ENCODE data around the gene ABLIM2.

The ABLIM2 gene

DNA sequence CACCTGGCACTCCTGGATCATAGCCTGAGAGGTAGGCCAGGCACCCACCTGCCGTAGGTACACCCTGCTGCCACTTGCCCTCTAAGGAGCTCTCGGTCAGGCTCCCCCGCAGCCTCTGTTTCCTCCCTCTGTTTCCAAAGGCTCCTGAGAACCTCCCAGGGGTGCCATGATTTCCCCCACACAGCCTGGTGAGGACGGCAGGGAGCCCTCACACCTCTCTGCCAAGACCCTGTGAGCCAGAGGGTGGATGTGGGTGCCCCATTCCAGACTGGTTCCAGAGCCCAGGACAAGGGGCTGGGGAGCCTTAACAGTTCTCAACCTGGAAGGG is 1.6 kb upstream of the ABLIM2 start:
- Histone ChIP-seq H3K9me3 (ENCODE audit: control insufficient read depth, low read length) (no peaks in the 10 kb centered on the region), H3K27me3 (ENCODE audit: control insufficient read depth, insufficient read depth, low read length) (peaks cover 14% of the 10 kb centered on the region), H3K4me1 (ENCODE audit: control insufficient read depth, insufficient read depth, low read length) (peaks cover 36% of the 10 kb centered on the region), H3K9ac (ENCODE audit: low read length) (no peak overlapping the region), H3K36me3 (ENCODE audit: control insufficient read depth, insufficient read depth, low read length) (no peaks in the 10 kb centered on the region), H3K4me3 (ENCODE audit: low read length) (no peak overlapping the region)

DNA sequence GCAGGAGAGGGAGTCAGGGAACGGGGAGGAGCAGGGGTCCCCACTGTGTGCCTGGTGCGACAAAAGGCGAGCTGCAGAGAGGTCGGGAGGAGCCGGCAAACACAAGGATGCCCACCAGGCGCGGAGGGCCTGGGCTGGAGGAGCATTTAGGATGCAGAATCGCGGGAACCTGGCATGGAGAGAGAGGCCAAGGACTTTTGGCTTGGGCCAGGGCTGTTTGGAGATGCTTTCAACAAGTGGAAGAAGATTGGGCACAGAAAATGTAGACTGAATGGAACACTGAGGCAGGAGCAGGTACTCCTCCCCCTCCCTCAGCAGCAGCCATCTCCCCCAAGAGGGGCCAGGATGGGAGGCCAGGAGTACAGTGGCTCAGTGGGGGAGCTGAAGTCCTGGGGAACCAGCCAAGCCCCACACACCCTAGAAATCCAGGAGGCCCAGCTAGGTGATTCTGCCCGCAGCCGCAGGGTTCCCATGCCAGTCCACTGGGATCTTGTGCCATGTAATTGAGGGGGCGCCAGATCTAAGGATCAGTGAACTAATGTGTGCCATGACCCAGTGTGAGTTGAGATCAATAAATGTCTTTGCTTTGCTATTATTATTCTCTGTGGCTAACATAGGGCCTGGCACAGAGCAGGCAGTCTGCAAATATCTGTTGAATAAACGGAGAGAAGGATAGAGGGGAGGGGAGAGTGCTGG is 1.1 kb upstream of the ABLIM2 start:
- H3K27me3 ChIP-seq (ENCODE audit: control insufficient read depth, insufficient read depth, low read length) = peaks cover 14% of the 10 kb centered on the region
- H3K4me3 ChIP-seq (ENCODE audit: low read length) = peak overlapping the region; percentile 93
- no peaks in the 10 kb centered on the region for H3K9me3 ChIP-seq (ENCODE audit: control insufficient read depth, low read length)
- H3K4me1 ChIP-seq (ENCODE audit: control insufficient read depth, insufficient read depth, low read length) = peaks cover 36% of the 10 kb centered on the region
- no peaks in the 10 kb centered on the region for H3K36me3 ChIP-seq (ENCODE audit: control insufficient read depth, insufficient read depth, low read length)
- peak overlapping the region; percentile 72 for H3K9ac ChIP-seq (ENCODE audit: low read length)

DNA sequence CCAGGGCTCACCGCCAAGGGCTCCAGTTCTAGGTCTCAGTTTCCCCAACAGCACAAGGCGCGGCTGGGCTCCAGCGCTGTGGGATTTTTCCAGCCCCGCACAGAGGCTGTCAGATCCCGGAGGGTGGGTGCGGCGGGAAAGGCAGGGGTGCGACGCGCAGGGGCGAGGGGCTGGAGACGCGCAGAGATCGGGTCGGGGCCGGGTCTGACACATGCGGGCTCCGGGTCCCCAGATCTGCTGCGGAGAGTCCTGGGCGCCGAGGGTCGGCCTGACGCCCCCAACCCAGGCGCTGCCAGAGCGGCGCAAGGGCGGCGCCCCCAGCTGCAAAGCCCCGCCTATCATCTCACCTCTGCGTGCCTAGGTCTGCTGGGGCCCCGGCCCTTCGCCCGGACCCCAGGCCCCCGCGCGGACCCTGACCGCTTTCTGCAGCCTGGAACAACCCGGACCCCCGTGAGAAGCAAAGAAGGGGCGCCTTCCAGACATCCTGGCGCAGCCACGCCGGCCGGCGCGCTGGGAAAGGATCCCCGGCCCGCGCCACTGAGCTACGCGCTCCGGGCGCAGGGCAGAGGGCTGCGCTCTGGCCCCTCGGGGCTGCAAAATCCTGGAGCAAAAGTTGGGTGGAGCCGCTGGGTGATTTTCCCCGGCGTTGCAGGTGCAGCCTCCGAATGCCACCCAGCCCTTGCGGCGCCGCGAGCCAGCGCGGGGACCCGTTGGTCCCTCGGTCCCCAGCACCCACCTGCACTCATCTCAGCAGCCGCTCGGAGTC is 486 bp downstream of the ABLIM2 start:
- no peaks in the 10 kb centered on the region for H3K36me3 ChIP-seq (ENCODE audit: control insufficient read depth, insufficient read depth, low read length)
- H3K9me3 ChIP-seq (ENCODE audit: control insufficient read depth, low read length) = no peaks in the 10 kb centered on the region
- peaks cover 13% of the 10 kb centered on the region for H3K27me3 ChIP-seq (ENCODE audit: control insufficient read depth, insufficient read depth, low read length)
- H3K4me1 ChIP-seq (ENCODE audit: control insufficient read depth, insufficient read depth, low read length) = peaks cover 29% of the 10 kb centered on the region
- peak overlapping the region; percentile 58 for H3K9ac ChIP-seq (ENCODE audit: low read length)
- peak overlapping the region; percentile 33 for H3K4me3 ChIP-seq (ENCODE audit: low read length)

DNA sequence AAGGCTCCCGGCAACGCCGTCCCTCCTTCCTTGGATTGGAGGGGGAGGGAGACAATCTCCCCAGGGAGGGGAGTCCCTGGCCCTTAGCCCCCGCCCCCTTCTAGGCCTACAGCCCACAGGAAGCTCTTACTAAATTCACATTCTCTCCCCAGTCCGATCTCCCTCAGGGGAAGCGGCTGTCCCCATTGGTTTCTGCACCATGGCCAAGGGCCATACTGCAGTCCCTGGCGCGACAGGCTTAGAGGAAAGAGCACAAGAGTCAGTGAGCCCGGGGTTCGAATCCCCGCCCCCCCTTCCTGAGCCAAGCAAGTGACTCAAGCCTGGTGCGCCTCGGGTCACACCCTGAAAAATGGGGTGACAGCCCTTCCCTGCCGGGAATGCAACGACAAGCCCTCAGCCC is 1.1 kb downstream of the ABLIM2 start:
- Histone ChIP-seq H3K4me1 (ENCODE audit: control insufficient read depth, insufficient read depth, low read length) (peaks cover 29% of the 10 kb centered on the region), H3K36me3 (ENCODE audit: control insufficient read depth, insufficient read depth, low read length) (no peaks in the 10 kb centered on the region), H3K27me3 (ENCODE audit: control insufficient read depth, insufficient read depth, low read length) (peaks cover 10% of the 10 kb centered on the region), H3K9me3 (ENCODE audit: control insufficient read depth, low read length) (no peaks in the 10 kb centered on the region), H3K4me3 (ENCODE audit: low read length) (no peak overlapping the region), H3K9ac (ENCODE audit: low read length) (peak overlapping the region; percentile 58)

DNA sequence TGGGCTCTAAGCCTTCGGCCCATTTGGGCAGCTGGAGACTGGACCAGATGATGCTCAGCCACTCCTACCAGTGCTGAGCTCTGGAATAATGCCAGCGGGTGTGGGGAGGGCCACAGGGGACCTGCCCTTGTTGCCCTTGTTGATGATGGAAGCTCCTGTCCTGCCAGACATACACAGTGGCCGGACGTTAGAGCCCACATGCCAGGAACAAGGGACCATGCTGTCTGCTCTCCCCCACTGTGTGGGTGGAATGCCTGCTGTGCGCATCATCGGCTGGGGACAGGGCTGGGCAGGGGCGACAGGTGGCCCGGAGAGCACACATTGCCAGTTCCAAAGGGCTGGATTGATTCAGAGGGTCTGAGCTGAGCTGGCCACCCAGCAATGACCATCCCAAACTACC is 2.0 kb downstream of the ABLIM2 start:
- Histone ChIP-seq H3K36me3 (ENCODE audit: control insufficient read depth, insufficient read depth, low read length) (no peaks in the 10 kb centered on the region), H3K9me3 (ENCODE audit: control insufficient read depth, low read length) (no peaks in the 10 kb centered on the region), H3K4me1 (ENCODE audit: control insufficient read depth, insufficient read depth, low read length) (peaks cover 29% of the 10 kb centered on the region), H3K4me3 (ENCODE audit: low read length) (no peak overlapping the region), H3K27me3 (ENCODE audit: control insufficient read depth, insufficient read depth, low read length) (peaks cover 10% of the 10 kb centered on the region), H3K9ac (ENCODE audit: low read length) (no peak overlapping the region)

DNA sequence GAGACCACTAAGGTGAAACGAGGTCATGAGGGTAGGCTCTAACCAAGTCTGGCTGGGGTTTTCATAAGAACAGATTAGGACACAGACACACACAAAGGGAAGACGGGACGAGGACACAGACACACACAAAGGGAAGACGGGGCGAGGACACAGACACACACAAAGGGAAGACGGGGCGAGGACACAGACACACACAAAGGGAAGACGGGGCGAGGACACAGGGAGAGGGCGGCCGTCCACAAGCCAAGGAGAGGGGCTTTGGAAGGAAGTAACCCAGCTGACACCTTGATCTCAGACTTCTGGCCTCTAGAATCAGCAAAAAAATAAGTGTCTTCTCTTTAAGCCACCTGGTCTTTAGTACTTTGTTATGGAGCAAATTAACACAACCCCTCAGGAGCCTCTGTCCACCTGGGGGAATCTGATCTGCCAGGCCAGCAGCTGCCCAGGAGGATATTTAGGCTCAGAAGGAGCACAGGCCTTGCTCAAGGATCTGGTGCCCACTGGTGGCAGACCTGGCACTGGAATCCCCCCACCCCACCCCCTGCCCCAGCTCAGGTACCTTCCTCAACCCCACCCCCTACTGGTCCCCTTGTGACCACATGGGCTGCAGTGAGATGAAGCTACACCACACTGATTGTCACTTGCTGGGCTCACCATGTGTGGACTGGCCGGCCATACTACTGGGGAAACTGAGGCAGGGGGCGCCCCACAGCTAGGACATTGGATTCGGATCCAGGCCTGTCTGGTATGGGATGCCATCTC is 2.8 kb downstream of the ABLIM2 start:
- H3K9me3 ChIP-seq (ENCODE audit: control insufficient read depth, low read length) = no peaks in the 10 kb centered on the region
- H3K36me3 ChIP-seq (ENCODE audit: control insufficient read depth, insufficient read depth, low read length) = no peaks in the 10 kb centered on the region
- H3K9ac ChIP-seq (ENCODE audit: low read length) = no peak overlapping the region
- peaks cover 10% of the 10 kb centered on the region for H3K27me3 ChIP-seq (ENCODE audit: control insufficient read depth, insufficient read depth, low read length)
- peaks cover 29% of the 10 kb centered on the region for H3K4me1 ChIP-seq (ENCODE audit: control insufficient read depth, insufficient read depth, low read length)
- no peak overlapping the region for H3K4me3 ChIP-seq (ENCODE audit: low read length)

DNA sequence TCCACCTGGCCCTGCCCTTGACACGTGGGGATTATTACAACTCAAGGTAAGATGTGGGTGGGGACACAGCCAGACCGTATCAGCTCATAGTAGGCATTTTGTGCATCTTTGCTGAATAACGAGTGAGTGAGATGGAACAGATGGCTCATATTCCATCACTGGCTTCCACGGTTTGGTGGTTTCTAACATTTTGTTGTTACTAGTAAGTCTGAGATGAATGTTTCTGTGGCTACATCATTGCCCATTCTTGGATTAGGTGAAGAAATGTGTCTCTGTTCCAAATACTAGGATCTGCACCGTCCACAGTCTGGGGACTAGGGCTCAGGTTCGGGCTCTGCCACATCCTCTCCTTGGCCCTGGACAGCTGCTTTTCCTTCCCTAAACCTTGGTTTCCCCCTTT is 3.6 kb downstream of the ABLIM2 start:
- no peak overlapping the region for H3K4me3 ChIP-seq (ENCODE audit: low read length)
- no peak overlapping the region for H3K9ac ChIP-seq (ENCODE audit: low read length)
- H3K36me3 ChIP-seq (ENCODE audit: control insufficient read depth, insufficient read depth, low read length) = no peaks in the 10 kb centered on the region
- peaks cover 22% of the 10 kb centered on the region for H3K4me1 ChIP-seq (ENCODE audit: control insufficient read depth, insufficient read depth, low read length)
- no peaks in the 10 kb centered on the region for H3K9me3 ChIP-seq (ENCODE audit: control insufficient read depth, low read length)
- peaks cover 10% of the 10 kb centered on the region for H3K27me3 ChIP-seq (ENCODE audit: control insufficient read depth, insufficient read depth, low read length)

DNA sequence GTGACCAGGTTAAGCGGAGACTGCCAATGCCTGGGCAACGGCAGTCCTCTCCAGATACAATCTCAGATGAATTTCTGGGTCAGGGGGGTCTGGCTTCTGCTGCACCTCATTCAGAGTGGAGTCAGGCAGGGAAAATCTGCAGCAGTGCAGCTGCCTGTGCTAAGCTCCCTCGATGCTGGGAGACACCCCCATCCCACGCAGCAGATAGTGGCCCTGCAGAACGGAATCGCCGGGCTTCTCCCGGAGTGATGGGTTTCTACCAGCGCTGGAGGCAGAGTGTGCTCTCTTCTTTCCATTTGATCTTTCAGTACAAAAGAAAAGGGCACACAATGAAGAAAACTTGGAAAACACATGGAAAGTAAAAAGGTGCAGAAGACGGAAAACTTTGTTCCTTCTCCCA is 5.2 kb downstream of the ABLIM2 start:
- no peaks in the 10 kb centered on the region for H3K9me3 ChIP-seq (ENCODE audit: control insufficient read depth, low read length)
- no peak overlapping the region for H3K9ac ChIP-seq (ENCODE audit: low read length)
- H3K27me3 ChIP-seq (ENCODE audit: control insufficient read depth, insufficient read depth, low read length) = peaks cover 10% of the 10 kb centered on the region
- peaks cover 13% of the 10 kb centered on the region for H3K4me1 ChIP-seq (ENCODE audit: control insufficient read depth, insufficient read depth, low read length)
- H3K4me3 ChIP-seq (ENCODE audit: low read length) = no peak overlapping the region
- no peaks in the 10 kb centered on the region for H3K36me3 ChIP-seq (ENCODE audit: control insufficient read depth, insufficient read depth, low read length)

DNA sequence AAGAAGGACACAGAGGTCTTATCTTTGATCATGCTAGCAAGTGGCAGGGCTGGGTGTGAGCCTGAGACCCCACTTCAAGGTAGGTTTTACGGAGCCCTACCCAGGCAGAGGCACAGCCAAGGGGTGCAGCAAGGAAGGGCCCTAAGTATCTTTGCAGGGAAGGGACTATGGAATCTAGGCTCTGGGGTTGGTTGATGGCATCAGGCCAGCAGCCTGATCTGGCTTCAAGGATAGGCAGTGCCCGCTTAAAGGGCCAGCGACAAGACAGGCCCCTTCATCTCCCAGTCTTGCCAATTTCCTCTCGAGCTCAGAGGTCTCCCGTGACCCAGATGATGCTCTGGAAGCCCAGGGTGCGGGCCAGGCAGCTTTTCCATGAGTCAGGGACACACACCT is 5.8 kb downstream of the ABLIM2 start:
- H3K4me3 ChIP-seq (ENCODE audit: low read length) = no peak overlapping the region
- no peaks in the 10 kb centered on the region for H3K36me3 ChIP-seq (ENCODE audit: control insufficient read depth, insufficient read depth, low read length)
- H3K9me3 ChIP-seq (ENCODE audit: control insufficient read depth, low read length) = no peaks in the 10 kb centered on the region
- H3K4me1 ChIP-seq (ENCODE audit: control insufficient read depth, insufficient read depth, low read length) = peaks cover 9% of the 10 kb centered on the region
- H3K27me3 ChIP-seq (ENCODE audit: control insufficient read depth, insufficient read depth, low read length) = peaks cover 8% of the 10 kb centered on the region
- no peak overlapping the region for H3K9ac ChIP-seq (ENCODE audit: low read length)

DNA sequence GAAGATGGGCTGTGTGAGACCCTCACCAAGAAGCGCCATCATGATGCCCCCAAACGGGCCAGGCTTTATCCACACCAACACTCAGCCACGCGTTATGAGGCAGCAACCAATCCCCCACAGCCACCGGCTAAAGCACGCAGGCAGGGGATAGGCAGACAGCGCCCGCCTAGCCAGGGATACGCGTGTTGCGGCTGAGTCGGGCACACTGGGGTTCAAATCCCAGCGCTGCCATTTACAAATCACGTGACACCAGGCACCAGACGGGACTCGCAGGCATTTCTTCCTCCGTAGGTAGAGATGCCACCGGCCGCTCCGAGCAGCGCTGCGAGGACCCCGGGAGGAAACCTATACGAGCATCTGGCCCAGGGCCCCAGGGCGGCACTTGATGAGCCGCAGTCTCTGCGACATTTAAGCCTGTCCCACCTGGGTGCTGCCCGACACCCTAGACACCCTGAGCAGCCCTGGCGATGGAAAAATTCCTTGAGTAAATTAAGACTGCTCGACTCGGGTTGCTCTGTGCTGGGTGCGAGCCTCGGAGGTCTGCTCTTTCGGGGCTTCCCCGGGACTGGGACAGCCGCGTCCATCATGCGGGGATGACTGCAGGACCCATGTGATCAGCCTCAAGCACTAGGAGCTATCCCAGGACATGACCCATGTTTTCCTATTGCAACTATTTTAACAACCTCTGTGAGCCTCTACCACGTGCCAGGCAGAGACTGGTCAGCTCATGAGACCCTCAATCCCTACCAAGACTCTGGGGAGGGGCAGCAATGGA is 6.3 kb downstream of the ABLIM2 start:
- peaks cover 2% of the 10 kb centered on the region for H3K27me3 ChIP-seq (ENCODE audit: control insufficient read depth, insufficient read depth, low read length)
- H3K4me3 ChIP-seq (ENCODE audit: low read length) = no peak overlapping the region
- H3K36me3 ChIP-seq (ENCODE audit: control insufficient read depth, insufficient read depth, low read length) = no peaks in the 10 kb centered on the region
- no peaks in the 10 kb centered on the region for H3K9me3 ChIP-seq (ENCODE audit: control insufficient read depth, low read length)
- no peak overlapping the region for H3K9ac ChIP-seq (ENCODE audit: low read length)
- peaks cover 4% of the 10 kb centered on the region for H3K4me1 ChIP-seq (ENCODE audit: control insufficient read depth, insufficient read depth, low read length)

DNA sequence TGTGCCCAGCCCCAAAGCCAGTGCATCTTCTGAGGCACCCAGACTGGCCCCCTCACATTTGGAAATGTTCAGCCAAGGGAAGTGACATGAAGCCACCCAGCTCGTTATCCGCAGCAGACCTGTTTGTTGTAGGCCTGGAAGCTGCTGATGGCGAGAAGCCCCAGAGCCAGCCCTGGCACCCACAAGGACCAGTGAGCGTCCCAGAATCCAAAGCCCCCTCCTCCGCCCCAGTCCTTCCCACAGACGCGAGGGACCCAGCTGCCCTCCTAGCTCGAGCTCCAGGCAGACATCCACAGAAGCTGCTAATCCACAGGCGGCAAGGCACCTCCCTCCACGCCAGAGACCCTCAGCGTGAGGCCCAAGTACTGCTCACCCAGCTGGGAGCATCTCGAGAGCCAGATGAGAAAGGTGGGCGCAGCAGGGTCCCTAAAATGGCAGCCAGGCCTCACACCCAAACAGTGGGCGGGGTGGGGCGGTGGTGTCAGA is 7.4 kb downstream of the ABLIM2 start:
- Histone ChIP-seq H3K4me1 (ENCODE audit: control insufficient read depth, insufficient read depth, low read length) (no peaks in the 10 kb centered on the region), H3K4me3 (ENCODE audit: low read length) (no peak overlapping the region), H3K27me3 (ENCODE audit: control insufficient read depth, insufficient read depth, low read length) (no peaks in the 10 kb centered on the region), H3K9me3 (ENCODE audit: control insufficient read depth, low read length) (no peaks in the 10 kb centered on the region), H3K36me3 (ENCODE audit: control insufficient read depth, insufficient read depth, low read length) (no peaks in the 10 kb centered on the region), H3K9ac (ENCODE audit: low read length) (no peak overlapping the region)
